Stimulated activated CD4-positive, alpha-beta T cell treated with anti-CD3 and anti-CD28 coated beads, Interleukin-12 subunit alpha, Interleukin-12 subunit beta, amount 100 ng/mL, for 48 hours (primary cell): Measurements from ENCODE around the gene CETP.
"Not testable (repeated sequence)": the region's sequence is repeated elsewhere in the genome, so short reads cannot be mapped to it uniquely, and the experiment has no call there.

ENCODE experiments used
- DNase-seq, 3 donors: peaks; one replicate each; pipeline ENCODE4 v3.0.0-alpha.2; 2020; ENCODE audit warnings: low read depth in 2 of 3, low spot score in 1 of 3

Gene CETP

GRCh38 chr16:56995136-56995805, 33.5 kb downstream of the CETP start:
- DNase-seq: no peak

GRCh38 chr16:56997264-56997663, 35.5 kb downstream of the CETP start:
- no peak for DNase-seq

- no peak for DNase-seq
Observed at GRCh38 chr16:56997931-56998330, 36.2 kb downstream of the CETP start.

GRCh38 chr16:56998352-56998751, 36.6 kb downstream of the CETP start:
- DNase-seq: no peak

- DNase-seq: no peak
Observed at GRCh38 chr16:56998861-56999260, 37.1 kb downstream of the CETP start.

- no peak for DNase-seq
Observed at GRCh38 chr16:56999409-57000270, 37.9 kb downstream of the CETP start.

- peak in 2 of 3 donors; percentile 58 to 67 for DNase-seq
Observed at GRCh38 chr16:57000271-57001025, 38.7 kb downstream of the CETP start.

GRCh38 chr16:57001026-57001679, 39.4 kb downstream of the CETP start:
- no peak for DNase-seq

- DNase-seq: no peak
Observed at GRCh38 chr16:57003439-57004386, 42.0 kb downstream of the CETP start.

- no peak for DNase-seq
Observed at GRCh38 chr16:57004387-57005250, 42.9 kb downstream of the CETP start.

- not testable (repeated sequence) for DNase-seq
Observed at GRCh38 chr16:57005597-57005996, 43.8 kb downstream of the CETP start.

GRCh38 chr16:57007050-57007449, 45.3 kb downstream of the CETP start:
- no peak for DNase-seq

GRCh38 chr16:57007530-57007929, 45.8 kb downstream of the CETP start:
- no peak for DNase-seq

- no peak for DNase-seq
Observed at GRCh38 chr16:57008440-57008839, 46.7 kb downstream of the CETP start.

- DNase-seq: no peak
Observed at GRCh38 chr16:57009643-57010170, 48.0 kb downstream of the CETP start.

GRCh38 chr16:57012353-57012752, 50.6 kb downstream of the CETP start:
- DNase-seq: no peak

GRCh38 chr16:57013229-57013628, 51.5 kb downstream of the CETP start:
- DNase-seq: no peak

GRCh38 chr16:57013902-57014301, 52.2 kb downstream of the CETP start:
- no peak for DNase-seq

GRCh38 chr16:57016301-57016700, 54.6 kb downstream of the CETP start:
- no peak for DNase-seq
